GM19193 (cell line): ENCODE data around the gene IER2.

ENCODE experiments used
- POLR2A ChIP-seq: IDR thresholded peaks from 4 replicates; pipeline ENCODE4 v1.6.1; 2011; ENCODE audit not compliant: insufficient read depth, insufficient read length; ENCODE audit errors: extremely low read depth

The IER2 gene

DNA sequence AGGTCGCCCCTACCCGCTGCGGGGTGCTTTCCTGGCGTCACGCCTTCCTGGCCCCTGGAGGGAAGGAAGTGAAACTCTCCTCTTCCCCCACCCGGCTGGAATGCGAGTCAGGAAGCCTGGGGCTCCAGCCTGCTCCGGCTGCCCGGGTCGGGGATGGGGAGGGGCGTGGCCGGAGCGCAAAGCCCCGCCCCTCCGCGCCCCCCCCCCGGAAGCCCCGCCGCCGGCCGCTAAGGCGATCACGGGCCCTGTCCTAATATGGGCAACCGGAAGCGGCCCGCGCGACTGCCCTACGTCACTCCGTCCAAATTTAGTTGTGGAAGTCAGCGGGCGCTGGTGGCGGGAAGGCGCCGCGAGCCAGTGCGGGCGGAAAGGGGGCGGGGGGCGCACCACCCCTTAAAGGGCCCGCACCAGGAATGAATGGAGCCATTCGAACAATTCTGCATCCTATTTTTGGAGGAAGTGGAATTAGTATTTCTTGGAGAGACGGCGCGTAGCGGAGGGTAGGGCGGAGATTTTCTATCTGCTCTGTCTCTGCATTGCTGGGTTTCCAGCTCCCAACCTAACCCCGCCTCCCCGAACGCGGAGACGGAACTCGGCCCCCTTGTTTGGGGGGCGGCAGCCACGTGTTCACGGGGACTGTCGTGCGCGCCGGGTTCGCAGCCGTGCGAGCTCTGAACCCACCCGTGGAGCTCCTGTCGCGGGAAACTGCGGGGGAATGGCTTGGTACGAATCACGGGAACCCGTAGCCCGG, 1.6 kb downstream of the IER2 start:
- peak; percentile 56 for TF ChIP-seq POLR2A

DNA sequence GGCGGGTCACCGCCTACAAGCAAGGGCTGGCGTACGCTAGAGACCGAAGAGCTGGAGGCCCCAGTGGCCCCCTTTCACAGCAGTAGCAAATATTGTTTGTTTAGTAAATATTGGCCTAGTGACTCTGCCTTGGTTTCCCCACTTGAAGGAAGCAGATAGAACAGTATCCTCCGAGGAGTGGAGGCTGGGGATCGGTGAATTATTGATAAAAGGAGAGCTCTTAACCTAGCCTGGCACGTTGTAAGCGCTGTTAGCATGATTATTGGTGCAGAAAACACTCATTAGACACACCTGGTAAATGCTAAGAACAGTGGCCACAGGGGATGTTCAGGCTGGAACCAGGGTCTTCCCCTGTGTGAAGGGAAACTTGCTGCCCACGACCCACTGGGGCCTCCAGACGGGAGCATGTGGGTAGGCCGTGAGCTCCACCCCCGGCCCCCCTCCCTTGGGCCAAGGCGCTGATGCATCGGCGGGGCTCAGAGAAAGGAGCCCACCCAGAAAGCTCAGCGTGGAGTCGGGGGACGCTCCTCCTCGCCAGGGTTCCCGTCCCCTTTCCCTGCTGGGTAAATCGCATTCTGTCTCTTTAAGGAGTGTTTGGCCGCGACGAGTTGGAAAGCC, 2.3 kb downstream of the IER2 start:
- no peak for TF ChIP-seq POLR2A

DNA sequence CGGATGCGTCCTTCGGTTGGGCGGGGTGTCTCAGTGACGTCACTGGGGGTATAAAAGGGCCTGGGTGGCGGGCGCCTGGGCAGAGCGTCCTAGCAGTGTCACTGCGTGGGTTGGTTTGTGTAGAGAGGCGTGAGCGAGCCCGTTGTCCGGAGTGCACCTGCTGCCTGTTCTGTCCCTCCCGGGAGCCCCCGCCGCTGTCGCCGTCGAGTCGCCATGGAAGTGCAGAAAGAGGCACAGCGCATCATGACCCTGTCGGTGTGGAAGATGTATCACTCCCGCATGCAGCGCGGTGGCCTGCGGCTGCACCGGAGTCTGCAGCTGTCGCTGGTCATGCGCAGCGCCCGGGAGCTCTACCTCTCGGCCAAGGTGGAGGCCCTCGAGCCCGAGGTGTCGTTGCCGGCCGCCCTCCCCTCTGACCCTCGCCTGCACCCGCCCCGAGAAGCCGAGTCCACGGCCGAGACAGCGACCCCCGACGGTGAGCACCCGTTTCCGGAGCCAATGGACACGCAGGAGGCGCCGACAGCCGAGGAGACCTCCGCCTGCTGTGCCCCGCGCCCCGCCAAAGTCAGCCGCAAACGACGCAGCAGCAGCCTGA, 2.9 kb downstream of the IER2 start:
- TF ChIP-seq POLR2A: peak; percentile 100

DNA sequence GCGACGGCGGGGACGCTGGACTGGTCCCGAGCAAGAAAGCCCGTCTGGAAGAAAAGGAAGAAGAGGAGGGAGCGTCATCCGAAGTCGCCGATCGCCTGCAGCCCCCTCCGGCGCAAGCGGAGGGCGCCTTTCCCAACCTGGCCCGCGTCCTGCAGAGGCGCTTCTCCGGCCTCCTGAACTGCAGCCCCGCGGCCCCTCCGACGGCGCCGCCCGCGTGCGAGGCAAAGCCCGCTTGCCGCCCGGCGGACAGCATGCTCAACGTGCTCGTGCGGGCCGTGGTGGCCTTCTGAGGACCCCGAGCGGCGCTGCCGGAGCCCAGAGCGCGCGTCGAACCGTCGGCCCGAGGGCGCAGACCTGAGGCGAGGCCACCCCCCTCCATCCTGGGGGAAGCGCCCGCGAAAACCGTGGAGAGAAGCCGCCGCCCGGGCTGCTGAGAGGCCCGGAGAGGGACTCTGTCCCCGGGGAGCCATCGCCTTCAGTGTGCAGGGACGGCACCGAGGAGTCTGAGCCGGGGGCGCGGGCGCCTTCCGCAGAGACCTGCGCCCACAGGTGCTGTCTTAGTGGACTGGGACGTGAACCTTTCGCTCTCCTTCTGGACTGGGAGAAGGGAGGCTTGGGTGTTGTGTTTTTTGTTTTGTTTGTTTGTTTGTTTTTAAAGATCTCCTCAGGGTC, 3.5 kb downstream of the IER2 start:
- TF ChIP-seq POLR2A: no peak

DNA sequence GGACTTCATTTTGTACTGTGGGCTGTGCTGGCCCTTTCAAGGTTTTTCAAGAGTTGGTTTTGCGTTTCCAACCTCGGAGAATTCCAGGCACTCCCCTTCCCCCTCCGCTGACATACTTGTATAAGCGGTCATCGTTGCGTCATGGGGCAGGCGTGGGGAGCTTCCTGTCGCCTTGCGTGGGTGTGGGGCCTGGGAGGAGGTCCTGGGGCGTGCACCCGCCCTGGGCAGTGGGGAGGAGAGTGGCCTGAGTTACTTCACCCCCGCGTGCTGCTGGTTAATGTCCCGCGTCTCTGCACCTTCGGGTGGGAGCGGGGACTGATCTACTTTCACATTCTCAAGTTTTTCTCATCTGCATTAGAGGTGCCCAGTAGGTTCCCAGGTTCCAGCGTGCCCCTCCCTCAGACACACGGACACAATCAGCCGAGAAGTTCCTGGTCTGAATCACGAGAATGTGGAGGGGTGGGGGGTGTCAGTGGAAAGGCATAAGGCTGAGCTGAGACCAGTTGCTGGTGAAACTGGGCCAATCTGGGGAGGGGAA, 4.1 kb downstream of the IER2 start:
- TF ChIP-seq POLR2A: no peak

DNA sequence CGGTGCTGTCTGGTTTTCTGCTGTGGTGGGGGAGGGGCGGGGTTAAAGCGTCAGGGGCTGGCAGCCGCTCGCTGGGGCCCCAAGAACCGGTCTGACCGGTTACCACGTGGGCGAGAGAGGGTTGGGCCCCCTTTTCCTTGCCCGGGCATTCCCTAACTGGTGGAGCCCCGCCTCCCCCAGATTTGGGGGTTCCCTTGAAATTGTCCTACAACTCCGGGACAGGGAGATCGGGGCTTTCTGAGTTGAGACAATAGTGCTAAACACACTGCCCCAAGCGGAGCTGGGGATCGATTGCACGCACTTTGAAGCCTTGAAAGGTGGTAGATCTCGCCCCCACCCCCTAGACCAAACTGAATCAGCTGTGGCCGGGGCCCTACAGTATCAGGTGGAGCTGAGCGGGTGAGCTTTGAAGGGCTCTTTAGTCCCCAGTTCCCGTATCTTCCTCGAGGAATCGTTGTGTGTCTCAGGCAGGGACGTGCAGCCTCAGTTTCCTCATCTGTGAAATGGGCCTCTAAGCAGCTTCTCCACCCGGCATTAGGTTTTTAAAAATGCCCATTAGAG, 4.8 kb downstream of the IER2 start:
- TF ChIP-seq POLR2A: peak; percentile 71

DNA sequence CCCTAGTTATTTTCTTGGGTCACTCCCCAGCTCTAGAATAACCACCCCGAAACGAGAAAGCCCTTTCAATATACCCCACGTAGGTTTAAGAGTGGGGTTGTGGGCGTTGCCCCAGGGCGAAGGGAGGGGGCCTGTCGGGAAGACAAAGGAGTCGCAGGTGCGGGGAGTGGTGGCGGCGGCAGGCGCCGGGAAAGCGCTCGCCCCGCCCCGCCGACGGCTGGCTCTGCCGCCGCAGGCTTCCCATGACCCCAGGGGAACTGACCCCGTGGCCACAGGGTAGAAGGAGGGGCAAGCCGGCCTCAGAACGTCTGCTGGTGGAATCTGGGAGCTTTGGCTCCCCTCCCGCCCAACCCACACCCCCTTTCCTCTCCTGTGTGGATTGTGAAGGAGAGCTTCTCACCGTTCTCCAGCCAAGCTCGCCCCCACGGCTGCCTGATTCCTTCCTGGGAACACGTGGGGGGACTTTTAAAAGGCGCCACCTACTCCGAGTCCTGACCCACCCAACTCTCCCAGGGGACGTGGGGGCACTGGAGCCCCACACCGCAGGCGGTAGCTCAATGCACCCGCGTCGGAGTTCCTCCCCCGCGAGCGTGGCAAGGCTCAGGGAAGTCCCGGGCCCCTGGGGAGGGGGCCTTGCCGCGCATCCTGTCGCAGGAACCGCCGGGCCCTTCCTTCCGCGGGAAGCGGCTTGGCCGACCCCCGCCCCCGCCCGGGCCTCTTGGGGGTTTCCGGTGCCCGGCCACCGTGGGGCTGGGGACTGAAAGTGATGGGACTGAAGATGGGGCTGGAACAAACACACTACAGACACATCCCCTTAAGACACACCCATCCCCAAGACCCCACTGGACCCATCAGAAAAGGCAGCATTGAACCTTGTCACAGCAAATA, 5.5 kb downstream of the IER2 start:
- no peak for TF ChIP-seq POLR2A

DNA sequence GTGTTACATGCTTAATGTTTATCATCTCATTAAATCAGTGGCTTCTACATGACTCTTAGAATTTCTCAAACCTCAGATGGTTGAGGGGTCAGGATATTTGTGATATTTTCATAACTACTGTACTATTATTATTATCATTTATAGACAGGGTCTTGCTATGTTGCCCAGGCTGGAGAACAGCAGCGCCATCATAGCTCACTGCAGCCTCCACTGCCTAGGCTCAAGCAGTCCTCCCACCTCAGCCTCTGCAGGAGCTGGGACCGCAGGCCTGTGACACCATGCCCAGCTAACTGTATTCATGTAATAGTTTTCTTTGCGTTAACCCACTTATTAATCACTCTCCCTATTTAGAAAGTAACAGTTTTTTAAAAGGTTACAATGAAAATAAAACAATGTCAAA, 9.5 kb downstream of the IER2 start:
- TF ChIP-seq POLR2A: no peak

DNA sequence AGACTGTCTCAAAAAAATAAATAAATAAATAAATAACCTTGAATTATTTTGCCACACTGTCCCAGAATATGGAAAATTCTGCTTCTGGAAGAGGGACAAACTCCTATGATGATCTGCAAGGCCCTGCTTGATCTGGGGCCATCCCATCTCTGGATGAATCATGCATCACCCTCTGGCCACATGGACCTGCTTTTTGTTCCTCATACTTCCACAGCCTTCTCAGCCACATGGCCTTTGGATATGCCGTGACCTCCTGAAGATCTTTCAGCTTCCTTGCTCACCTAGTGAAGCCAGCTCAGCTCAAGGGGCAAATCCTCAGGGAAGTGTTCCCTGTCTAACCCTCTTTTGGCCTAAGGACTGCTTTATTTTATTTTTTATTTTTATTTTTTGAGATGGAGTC, 10.3 kb downstream of the IER2 start:
- TF ChIP-seq POLR2A: no peak

DNA sequence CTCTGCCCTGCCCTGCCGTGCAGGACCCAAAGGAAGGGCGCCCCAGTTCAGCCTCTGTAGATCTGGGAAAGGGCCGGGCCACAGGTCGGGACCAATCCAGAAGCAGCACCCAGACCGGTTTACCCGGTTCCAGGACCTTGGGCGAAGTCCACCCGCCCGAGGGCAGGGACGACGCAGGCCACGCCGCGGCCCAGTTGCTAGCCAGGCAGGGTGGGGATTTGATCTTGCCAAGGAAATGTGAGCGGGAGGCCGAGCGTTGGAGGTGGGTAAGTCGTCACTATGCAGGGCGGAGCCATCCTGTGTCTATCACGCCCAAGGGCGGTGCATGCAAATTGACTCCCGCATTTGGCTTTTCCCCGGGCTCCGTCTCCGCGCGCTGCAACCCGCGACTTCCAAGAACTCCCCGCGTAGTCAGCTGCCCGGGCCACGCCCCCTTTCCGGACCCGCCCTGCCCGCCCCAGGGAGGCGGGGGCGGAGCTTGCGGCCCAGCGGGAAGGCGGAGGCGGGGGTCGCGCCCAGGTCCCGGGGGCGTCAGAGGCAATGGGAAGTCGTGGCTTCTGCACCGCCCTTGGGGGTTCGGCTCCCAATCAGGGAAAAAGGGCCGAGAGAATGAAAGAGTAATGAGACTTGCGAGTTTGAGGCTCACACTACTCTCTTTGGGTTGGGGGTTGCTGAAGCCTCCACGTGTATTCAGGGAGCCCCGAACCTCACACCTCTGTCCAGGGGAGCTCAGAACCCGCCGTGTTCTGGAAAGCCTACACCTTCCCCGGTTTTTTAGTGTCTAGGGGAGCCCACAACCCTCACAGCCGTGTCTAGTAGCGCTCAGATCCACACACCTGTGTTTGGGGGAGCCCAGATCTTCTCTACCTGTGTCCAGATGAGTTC, 12.8 kb downstream of the IER2 start:
- peak; percentile 77 for TF ChIP-seq POLR2A

DNA sequence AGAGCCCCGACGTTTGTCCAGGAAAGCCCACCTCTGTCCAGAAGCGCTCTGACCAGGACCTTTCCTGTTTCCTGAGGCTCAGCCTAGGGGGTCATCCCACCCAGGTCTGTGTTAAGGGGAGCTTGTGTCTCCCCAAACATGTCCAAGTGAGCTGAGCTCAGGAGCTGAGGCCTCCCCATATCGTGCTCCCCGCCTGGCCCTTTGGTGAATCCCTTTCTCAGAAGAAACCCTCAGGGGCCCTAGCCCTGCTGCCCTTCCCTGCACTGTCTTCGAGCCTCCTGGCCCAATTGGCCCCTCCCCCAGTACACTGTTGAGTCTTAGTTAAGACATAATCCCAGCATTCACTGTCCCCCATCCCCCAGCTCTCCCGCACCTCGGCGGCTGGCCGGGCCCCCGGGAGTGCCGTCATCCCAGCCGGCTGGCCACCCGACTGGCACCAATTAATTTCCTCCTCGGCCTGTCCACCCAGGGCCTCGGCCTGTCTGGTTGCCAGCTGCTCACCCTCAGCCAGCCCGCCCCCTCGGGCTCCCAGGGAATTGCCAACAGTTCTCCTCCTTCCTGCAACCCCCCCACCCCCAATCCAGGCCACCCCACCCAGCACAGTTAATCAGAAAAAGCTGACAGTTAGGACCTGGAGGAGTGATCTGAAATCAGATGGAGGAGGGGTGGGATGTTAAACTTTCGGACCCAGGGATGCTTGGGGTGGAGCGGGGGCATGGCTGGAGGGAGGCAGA, 13.6 kb downstream of the IER2 start:
- no peak for TF ChIP-seq POLR2A

DNA sequence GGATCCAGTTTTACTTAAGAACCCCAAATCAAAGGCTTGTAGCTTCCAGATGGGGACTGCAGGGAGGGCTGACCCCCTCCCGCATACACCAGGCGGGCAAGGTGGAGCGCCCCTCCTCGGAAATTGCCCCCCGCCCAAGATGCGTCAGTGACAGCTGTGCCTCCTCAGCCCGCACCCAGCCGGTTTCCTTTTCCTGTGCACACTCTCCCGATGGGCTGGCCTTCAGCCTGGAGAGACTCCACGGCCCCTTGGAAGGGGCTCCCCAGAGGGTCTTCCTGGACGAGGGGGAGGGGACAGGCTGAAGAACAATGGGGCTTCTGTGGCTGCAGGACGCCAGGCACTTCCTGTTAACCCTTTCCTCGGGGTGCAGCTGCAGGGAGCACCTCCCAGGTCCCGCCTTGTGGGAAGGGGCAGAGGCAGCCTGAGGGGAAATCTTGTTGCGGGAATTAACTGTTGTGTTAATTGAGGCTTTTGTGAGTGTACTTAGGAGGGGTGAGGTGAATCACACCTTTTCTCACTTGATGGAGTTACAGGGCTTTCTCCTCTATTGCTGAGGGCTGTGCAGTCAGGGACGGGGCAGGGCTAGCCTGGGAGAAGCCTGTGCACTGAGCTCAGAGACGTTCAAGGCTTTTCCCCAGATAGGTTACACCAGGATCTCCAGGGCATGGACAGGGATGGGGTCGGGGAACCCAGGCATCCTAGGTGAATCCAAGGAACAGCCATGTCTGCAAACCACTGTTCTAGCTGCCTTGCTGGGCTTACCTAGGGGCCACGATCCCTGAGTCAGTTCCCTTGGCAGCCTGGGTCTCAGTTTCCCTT, 14.3 kb downstream of the IER2 start:
- peak; percentile 33 for TF ChIP-seq POLR2A
